CD4-positive, alpha-beta T cell treated with Interleukin-6 for 4 hours (primary cell): ENCODE data around the gene RENBP.
"Not testable (repeated sequence)": the region's sequence is repeated elsewhere in the genome, so short reads cannot be mapped to it uniquely, and the experiment has no call there.

Source experiments
- DNase-seq: peaks from one replicate; pipeline ENCODE4 v3.0.0-alpha.2; 2020; ENCODE audit warnings: mixed read lengths

Gene RENBP

DNA sequence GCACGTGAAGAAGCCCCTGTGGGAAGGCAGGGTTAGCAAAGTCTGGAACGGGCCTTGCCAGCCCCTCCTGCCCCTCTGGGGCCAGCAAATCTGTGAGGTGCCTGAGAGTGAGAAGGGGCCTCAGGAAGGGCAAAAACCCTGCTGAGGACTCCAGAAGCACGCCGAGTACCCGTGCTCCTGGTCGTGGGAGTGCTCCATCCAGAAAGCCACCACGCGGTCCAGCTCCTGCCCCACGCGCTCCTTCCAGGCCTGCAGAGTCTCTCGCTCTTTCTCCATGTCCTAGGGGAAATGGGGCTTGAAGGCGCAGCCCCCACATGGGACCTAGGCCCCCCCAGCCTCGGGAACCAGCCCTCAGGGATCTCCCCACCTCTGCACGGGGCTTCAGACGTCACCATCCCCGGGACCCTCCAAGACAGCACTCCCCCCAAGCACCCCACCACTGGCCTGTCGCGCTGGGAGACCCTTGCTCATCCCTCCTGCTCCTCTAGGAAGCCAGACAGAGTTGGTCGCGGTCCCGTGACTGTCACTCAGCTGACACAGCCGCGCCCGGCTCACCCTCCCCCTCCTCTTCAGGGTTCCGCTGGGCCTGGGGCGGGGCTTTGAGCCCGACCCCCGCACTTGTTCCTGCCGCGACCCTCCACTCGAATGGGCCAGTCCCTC is at the start of gene RENBP:
TSS of gene RENBP (minus strand) at position 504 of the 660 bp plus-strand sequence. CDS start at position 471, 33 bp downstream.
- peak; percentile 73 for DNase-seq

DNA sequence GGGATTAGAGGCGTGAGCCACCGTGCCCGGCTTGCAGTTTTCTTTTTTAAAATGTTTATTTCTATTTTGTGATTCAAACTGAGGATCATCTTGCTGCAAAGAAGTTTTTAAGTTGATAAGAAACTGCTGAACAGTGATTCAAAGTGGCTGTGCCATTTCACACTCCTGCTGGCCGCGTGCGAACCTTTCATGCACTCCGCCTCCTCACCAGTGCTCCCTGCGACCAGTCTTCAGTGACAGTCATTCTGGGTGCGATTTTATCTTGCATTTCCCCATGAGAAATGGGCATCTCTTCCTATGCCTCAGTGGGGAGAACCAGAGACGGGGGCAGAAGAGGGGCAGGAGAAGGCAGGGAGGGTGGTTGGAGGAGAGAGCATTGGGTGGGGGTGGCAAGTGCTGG is 49.5 kb upstream of the RENBP start:
- DNase-seq, result no peak

DNA sequence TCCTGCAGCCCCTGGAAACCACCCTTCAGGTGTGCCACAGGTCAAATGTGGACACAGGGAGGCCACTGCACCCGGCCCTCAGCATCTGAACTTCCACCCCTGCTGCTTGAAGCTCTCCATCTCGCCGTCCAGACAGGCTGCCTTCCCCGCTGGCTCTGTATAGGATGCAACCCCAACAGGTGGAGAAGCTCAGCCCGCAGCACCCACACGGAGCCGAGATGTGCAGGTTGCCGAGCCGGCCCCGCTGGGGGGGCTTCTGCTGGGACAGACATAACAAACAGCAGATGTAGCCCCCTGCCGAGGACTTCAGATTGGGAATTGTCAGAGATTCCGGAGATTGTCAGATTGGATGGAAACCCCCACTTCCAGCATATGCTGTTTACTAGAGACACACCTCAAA is 48.6 kb upstream of the RENBP start:
- DNase-seq, result no peak

DNA sequence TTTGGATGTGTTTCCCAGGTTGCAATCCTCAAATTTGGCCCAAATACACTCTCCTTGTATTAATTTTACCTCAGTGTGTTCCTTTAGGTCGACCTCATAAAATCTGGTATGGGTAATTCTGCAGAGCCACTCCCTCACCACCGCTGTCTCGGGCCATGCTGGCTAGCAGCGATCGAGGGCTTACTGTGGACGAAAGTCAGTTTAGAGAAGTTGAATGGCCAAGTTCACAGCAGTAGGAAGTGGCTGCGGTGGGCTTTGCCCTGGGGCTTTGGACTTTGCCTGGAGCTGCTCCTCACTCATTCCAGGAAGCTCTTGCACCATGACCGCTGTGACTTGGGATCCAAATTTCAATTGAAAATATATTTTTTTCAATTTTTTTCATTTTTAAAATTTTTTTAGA is 47.7 kb upstream of the RENBP start:
- no peak for DNase-seq

DNA sequence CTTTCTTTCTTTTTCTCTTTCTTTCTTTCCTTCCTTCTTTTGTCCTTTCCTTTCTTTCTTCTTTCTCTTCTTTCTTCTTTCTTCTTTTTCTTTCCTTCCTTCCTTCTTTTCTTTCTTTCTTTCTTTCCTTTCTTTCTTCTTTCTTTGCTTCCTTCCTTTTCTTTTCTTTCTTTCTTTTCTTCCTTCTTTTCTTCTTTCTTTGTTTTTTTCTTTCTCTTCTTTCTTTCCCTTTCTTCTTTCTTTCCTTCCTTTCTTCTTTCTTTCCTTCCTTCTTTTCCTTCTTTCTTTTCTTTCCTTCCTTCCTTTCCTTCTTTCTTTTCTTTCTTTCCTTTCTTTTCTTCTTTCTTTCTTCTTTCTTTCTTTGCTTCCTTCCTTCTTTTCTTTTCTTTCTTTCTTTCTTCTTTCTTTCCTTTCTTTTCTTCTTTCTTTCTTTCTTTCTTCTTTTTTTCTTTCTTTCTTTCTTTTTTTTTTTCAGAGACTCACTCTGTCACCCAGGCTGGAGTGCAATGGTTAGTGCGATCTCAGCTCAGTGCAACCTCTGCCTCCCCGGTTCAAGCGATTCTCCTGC is 46.7 kb upstream of the RENBP start:
- no peak for DNase-seq

DNA sequence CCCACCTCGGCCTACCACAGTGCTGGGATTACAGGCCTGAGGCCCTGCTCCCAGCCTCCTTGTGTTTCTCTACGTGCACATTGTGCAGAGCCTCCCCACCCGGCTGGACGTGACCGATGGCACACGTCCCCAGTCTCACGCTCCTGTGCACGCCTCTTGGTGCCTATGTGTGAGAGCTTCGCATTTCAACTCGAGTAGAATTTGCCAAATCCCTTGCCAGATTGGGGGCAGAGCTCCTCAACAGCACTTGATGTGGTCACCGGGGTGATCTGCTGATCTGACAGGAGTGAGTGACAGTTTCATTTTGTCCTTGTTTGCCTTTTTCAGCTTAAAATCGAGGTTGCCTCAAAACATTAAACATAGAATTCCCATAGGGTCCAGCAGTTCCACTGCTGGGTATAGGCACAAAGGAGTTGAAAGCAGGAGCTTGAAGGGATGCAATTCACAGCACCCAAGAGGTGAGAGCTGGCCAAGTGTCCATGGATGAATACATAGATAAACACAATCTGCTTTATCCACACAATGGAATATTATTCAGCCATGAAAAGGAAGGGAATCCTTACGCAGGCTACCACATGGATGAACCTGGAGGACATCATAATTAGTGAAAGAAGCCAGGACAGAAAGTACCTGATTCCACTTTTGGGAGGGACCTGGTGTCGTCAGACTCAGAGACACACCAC is 45.7 kb upstream of the RENBP start:
- DNase-seq, result peak; percentile 39

DNA sequence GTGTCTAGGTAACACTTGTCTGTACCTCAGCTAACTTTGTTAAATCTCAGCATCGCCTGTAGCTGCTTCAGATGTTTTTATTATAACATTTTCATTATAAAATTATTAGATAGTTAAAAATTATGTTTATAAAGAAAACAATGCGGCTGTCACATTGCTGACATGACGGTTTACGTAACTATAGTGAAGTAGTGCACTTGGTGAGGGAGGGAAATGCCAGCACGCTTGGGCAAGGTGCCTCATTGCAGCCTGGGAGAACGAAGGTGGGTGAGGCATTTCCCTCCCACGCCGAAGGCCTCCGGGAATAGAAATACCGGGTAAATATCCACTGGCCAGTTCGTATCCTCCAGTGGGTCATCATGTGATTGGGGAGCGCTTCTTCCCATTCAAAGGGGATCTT is 44.0 kb upstream of the RENBP start:
- no peak for DNase-seq

DNA sequence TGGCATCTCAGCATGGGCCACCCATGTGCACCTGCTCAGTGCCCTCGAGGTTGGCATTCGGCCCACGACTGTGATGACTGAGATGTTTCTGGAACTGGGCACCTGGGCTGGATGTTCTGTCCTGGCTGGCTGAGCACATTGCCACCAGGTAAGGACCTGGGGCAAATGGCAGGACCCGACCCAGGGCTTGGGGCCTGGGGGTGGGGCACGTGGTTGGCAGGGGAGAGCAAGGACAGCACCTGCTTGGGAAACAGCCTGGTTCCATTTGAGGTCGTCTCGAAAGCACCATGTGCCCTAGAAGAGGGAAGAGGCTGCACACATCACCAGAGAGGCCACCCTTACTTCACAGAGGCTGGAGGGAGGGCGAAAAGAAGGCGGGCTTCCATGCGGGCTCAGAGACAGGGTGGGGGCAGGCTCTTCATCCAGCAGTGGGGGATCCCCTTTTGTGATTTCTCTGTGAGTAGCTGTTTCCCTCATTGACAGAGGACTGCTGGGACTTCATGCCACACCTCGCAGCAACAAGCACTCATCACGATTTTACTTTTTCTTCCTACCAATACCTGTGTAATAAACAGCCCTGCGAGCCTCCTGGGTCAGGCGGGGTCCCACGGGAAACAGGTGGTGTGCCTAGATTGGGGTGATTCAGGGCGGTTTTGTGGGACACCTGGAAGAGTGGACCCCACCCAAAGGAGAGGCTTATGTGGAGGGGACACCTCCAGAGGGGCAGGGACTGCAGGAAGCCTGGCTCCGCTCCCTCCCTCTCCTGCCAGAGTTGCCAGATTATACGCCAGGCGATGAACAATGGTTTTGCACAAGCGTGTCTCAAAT is 40.1 kb upstream of the RENBP start:
- peak; percentile 34 for DNase-seq

DNA sequence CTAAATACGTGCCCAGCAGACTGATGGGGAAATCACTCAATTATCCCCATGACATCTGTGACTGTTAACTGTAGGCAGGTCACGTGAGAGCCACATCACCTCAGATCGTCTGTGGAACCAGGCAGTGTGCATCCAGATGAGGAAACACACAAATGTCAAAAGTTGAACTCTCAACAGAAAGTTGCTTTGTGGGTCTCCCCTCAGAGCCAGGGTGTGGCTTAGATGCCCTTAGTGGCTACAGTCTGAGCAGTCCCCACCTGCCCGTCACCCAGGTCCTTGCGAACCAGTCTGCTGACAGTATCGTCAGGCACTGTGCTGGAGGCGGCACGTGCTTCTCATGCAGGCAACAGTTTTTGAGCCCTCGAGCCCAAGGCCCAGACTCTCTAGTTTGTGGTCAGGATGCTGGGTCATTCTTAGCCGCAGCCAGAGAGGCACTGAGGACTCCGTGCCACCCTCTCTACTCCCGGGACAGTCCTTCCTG is 38.9 kb upstream of the RENBP start:
- no peak for DNase-seq

DNA sequence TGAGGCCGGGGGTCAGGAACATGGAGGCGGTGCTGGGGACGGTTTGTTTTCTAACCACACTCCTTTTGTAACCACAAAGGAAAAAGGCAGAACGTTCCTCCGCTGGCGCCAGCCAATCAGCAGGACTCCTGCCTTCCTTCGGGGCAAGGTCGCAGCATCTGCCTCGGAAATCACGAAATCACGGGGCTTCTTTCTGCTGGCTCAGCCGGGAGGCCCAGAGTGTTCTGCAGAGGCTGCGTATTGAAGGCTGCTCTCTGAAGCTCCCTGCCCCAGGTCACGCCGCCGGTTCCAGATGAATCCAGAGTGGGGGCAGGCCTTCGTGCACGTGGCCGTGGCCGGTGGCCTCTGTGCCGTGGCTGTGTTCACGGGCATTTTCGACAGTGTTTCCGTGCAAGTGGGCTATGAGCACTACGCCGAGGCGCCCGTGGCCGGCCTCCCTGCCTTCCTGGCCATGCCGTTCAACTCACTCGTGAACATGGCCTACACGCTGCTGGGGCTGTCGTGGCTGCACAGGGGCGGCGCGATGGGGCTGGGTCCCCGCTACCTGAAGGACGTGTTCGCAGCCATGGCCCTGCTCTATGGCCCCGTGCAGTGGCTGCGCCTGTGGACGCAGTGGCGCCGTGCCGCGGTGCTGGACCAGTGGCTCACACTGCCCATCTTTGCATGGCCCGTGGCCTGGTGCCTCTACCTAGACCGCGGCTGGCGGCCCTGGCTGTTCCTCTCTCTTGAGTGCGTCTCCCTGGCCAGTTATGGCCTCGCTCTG is 37.5 kb upstream of the RENBP start:
- DNase-seq, result peak; percentile 81

DNA sequence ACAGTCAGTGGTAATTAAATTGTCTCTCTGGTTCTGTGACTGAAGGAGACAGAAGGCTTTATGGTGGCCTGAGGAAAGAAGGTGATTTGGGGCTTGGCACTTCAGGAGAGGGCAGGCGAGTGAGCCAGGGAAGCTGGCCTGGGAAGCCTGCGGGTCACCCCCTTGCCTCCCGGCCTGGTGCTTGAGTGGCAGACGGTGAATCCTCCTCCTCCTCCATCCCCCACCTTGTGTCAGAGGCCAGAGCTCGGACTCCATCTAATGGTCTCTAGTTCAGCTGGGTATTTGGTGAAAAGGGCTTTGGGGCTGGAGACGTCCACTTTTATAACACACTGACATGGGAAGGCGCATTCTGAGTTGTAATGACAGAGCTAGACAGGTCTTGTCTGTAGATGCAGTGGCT is 36.8 kb upstream of the RENBP start:
- DNase-seq, result no peak

DNA sequence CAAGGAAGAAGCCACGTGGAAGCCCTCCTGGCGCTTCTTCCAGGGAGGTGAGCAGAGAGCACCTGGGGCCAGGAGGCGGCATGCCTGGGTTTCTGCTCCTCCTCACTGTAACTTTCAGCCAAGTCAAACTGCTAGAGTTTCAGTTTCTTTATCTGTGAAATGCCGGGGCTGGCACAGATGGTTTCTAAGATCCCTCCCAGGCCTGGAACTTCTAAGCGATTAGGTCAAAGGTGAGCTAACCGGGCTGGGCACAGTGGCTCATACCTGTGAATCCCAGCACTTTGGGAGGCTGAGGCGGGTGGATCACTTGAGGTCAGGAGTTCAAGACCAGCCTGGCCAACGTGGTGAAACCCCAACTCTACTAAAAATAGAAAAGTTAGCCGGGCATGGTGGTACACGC is 36.0 kb upstream of the RENBP start:
- DNase-seq, result not testable (repeated sequence)

DNA sequence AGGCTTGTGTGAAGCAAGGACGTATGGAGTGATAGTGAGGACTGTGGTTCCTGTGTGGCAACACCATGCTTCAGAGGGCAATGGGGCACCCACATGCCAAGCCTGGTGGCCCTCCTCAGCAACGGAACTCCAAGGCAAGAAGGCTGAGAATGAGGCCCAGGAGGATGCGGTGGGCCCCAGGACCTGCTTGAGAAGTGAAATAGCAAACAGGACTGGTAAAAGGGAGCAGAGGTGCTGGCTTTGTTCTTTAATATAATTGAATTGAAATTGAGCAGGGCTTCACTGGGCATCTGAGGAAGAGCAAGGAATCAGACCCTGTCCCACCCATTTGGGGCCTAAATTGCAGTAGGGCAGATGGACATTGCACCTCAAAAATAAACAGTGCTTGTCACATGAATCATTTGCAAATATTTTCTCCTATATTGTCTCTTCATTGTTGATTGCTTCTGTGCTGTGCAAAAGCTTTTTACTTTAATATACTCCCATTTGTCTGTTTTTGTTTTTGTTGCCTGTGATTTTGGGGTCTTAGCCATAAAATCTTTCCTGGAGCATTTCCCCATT is 30.4 kb upstream of the RENBP start:
- no peak for DNase-seq

DNA sequence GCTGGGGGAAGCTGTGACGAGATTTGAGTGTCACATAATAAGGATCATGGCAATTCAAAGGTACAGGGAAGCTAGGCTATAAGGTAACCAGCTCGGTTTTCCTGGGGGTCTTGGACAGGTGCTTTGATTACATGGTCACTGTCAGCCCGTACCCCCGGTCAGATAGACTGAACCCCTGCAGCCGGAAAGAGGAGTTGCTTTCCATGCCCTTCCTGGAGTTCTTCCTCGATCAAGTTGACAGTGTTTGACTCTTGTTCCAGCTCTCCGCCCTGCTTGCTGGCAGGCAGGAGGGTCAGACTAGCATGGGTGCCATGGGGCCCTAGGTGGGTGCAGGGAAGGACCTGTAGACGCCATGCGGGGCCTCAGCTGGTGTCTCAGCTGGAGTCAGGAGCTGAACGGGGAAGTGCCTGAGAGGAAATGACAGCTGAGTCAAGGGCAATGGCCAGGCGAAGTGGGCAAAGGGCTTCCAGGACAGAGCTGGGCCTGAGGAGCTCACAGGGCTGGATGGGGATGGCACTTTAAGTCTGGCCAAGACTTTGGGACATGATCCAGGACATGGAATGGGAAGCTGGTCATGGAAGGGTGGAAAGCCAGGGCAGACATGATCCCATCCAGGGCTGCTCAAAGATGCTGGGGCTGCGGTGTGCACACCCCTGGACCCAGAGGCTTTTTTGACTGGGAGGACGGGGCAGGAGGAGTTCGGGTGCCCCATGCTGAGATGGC is 29.7 kb upstream of the RENBP start:
- no peak for DNase-seq

DNA sequence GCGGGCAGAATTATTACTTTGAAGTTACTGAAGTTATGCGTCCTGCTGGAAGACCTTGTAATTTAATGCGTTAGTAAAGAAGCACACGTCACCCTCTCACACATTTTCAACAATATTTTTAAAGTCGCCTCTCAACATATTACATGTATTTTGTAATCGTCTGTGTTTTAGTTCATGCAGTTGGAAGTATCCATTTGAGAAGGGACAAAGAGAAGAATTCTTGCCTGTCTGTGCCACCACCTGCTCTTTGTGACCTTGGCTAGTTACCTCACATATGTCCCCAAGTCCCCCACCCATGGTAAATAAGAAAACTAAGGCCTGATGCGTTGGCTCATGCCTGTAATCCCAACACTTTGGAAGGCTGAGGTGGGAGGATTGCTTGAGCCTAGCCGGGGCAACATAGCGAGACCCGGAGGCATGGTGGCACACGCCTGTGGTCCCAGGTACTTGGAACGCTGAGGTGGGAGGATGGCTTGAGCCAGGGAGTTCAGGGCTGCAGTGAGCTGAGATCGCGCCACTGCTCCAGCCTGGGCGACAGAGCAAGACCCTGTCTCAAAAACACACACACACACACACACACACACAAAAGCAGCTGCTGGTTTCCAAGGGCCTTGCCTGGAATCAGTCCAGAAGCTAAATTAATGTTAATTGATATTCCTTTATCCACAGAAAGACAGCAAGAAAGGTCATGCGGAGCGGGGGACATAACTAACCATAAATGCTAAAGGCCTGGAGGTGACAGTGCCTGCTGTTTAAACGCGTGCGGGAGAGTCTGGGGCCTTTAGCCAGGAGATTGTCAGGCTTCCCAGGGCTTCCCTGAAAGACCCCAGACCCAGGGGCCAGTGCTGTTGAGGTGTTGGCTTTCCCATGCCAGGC is 28.9 kb upstream of the RENBP start:
- no peak for DNase-seq

DNA sequence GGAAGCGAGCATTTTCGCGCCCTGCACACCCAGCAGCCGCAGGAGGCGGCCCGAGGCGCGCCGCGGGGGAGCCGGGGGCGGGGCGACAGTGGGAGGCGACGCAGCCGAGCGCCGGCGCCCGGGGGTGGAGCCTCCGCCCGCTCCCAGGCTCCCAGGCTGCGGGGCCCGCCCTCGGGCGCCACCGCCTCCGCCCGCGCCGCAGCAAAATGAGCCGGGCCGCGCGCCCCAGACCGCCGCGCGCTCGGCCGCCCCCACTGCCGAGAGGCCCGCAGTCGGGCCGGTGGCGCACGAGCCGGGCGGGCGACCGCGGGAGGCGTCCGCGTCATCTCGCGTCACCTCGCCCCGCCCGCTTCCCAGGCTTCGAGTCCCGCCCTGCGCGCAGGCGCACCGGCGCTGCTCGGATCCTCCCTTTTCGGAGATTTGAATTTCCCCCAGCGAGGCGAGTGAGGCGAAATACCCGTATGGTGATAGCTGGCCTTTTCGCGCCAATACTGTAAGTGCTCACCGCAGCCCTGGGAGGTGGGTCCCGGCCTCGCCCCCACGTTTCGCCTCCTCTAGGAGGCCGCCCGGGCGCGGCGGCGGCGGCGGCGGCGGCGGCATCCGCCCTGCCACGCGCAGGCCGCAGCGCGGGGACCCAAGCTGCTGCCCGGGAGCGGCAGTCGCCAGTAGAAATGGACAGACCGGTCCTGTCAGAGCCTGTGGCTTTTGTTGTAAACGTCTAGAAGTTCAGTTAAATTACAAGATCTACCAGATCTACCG is 28.1 kb upstream of the RENBP start, which contains the start of gene TMEM187:
TSS of gene TMEM187 (plus strand) at position 387 of the 759 bp plus-strand sequence. CDS start 9,309 bp downstream, outside the sequence.
- peak; percentile 91 for DNase-seq

DNA sequence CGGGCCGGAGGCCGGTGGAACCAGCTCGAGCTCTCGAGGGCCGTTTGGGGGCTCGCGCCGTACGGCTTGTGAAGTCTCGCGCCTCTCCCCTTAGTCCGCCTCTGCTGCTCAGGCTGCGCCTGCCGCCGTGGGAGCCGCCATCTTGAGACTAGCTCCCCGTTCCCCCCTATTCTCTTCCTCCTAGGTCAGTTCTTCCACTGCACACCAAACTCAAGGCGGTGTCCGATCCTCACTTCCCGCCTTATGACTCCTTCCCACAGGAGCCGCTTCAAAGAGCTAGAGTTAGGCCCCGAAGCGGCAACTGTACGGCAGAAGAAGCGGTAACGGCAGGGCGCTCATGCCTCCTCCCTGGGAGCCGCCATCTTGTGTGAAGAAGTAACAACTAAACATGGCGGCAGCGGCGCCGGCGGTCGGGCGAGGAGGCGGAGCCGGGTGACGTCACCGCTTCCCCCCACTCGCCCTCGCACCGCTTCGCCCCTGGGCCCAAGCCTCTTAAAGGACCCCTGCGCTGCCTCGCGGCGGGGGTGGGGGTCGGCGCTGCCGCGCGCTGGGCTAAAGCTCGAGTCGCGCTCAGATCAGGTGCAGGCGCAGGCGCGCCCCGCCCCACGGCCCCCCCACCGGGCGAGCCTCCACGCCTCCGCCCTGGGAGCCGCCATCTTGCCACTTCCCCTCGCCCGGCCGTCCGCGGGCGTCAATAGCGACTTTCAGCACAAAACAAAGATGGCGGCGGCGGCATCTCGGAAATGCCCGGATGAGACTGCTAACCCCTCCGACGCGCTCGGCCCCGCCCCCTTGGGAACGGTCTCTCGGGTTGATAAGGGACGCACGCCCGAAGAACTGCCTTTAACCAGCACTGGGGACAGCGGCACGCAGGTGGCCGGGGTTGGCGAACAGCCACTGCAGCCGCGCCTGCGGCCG is 27.3 kb upstream of the RENBP start, which contains the start of gene HCFC1:
TSS of gene HCFC1 (minus strand) at position 369 of the 918 bp plus-strand sequence. CDS start 978 bp downstream, outside the sequence.
- peak; percentile 95 for DNase-seq

DNA sequence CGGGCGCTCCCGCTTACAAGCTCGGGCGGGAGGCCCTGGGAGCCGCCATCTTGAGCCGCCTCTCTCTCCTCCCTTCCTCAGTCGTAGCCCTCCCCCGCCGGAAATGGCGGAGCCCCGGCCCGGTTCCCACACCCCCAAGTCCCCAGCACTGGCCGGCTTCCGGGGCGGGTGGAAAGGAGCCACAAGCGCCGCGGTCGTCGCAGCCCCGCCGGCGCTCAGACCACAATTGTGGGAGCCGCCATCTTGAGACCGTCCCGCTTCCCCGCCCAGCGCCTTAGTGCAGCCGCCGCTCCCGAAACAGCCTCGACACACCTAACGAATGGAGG is 26.6 kb upstream of the RENBP start:
- DNase-seq, result peak; percentile 95
